ENCODE results near the gene PRR5L.

PRR5L gene

DNA sequence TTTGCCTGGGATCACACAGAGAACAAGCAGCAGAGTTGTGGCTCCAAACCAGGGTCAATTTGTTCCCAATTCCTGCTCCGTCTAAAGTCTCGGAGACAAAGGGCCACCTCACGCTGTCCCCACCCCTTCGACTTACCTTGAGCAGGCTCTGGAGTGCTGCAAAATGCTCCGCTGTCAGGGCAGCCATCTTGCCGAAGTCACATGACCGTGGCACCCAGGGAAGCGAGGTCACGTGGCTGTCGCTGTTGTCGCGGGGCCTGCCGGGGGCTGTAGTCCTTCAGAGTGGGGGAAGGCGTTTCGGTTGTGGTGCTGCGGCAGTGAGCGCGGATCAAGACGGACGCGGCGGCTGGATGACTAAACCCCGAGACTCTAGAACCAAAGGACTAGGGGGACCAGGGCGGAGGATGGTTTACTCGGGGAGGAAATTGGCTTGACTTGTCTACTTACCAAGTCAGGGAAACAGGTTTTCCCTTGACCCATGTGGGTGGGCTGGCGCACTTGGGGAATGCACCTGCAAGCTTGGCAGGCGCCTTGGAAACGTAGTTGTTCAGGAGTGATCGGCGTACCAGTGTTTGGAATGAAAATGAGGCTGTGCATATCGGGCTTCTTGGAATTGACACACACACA is 6.7 kb upstream of the PRR5L start, which contains the start of gene COMMD9:
Gene COMMD9 (minus strand): TSS at position 199 of the 627 bp plus-strand sequence. CDS start 12 bp downstream, at position 187.
- Histone ChIP-seq H3K79me2 (ENCODE audit: insufficient read depth, low read depth) (0 out of 2 replicates have a peak, but pooled peaks cover 8% of the 10 kb centered on the region), H3K27me3 (ENCODE audit: insufficient read depth, low read depth) (no peaks in the 10 kb centered on the region), H2AFZ (ENCODE audit: low read depth) (peak within 1 kb of the TSS; percentile 95), H3K36me3 (ENCODE audit: insufficient read depth) (no peaks in the 10 kb centered on the region), H3K9ac (peak within 1 kb of the TSS; percentile 67; the same call in 1 of the 2 replicates), H3K27ac (peak within 1 kb of the TSS; percentile 37; the same call in 1 of the 2 replicates), H3K4me2 (peak within 1 kb of the TSS; percentile 56), H3K4me3 (IDR thresholded peaks at IDR 0.05; ENCODE audit: insufficient read depth, low read depth, low read length) (no peak within 1 kb of the TSS), H3K4me1 (ENCODE audit: low read depth, poor library complexity, severe bottlenecking) (peaks cover 8% of the 10 kb centered on the region), H4K20me1 (ENCODE audit: insufficient read depth) (no peaks in the 10 kb centered on the region)
- TF ChIP-seq, protein P1, sequence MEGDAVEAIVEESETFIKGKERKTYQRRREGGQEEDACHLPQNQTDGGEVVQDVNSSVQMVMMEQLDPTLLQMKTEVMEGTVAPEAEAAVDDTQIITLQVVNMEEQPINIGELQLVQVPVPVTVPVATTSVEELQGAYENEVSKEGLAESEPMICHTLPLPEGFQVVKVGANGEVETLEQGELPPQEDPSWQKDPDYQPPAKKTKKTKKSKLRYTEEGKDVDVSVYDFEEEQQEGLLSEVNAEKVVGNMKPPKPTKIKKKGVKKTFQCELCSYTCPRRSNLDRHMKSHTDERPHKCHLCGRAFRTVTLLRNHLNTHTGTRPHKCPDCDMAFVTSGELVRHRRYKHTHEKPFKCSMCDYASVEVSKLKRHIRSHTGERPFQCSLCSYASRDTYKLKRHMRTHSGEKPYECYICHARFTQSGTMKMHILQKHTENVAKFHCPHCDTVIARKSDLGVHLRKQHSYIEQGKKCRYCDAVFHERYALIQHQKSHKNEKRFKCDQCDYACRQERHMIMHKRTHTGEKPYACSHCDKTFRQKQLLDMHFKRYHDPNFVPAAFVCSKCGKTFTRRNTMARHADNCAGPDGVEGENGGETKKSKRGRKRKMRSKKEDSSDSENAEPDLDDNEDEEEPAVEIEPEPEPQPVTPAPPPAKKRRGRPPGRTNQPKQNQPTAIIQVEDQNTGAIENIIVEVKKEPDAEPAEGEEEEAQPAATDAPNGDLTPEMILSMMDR (conservative IDR thresholded peaks at IDR 0.05; ENCODE audit: low read depth, low read length) = no peak

- H2AFZ ChIP-seq (ENCODE audit: low read depth) = no peak overlapping the region
- H4K20me1 ChIP-seq (ENCODE audit: insufficient read depth) = no peaks in the 10 kb centered on the region
- H3K4me3 ChIP-seq (IDR thresholded peaks at IDR 0.05; ENCODE audit: insufficient read depth, low read depth, low read length) = no peak overlapping the region
- no peak overlapping the region for H3K4me2 ChIP-seq
- H3K27ac ChIP-seq = no peak overlapping the region
- H3K79me2 ChIP-seq (ENCODE audit: insufficient read depth, low read depth) = 0 out of 2 replicates have a peak, but pooled peaks cover 8% of the 10 kb centered on the region
- H3K27me3 ChIP-seq (ENCODE audit: insufficient read depth, low read depth) = no peaks in the 10 kb centered on the region
- H3K9ac ChIP-seq = no peak overlapping the region
- TF ChIP-seq, protein P1 (conservative IDR thresholded peaks at IDR 0.05; ENCODE audit: low read depth, low read length) = peak; percentile 88
- peaks cover 8% of the 10 kb centered on the region for H3K4me1 ChIP-seq (ENCODE audit: low read depth, poor library complexity, severe bottlenecking)
- H3K36me3 ChIP-seq (ENCODE audit: insufficient read depth) = no peaks in the 10 kb centered on the region
Measured at GRCh38 chr11:36292311-36292722, 3.8 kb upstream of the PRR5L start.

GRCh38 chr11:36296884-36297543 is 926 bp downstream of the PRR5L start:
- H3K4me2 ChIP-seq = no peak overlapping the region
- H2AFZ ChIP-seq (ENCODE audit: low read depth) = no peak overlapping the region

DNA sequence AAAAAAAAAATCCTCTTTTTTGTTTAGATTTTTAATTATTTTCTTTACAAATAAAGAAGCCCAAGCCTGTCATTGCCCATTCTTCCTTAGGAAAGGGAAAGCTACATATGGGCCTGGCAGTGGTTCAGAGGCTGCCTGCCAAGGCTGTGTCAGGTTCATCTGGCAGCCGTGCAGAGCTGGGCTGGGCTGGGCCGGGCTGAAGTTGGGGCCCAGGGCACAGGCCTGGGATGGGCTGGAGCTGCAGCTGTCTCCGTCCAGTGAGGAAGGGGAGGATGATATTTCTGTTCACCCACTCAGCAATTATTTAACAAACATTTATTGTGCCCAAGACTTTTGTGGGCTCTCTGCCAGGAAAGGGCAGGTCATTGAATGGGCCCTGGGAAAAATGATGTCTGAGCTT is 4.6 kb downstream of the PRR5L start:
- H3K27ac ChIP-seq = no peak overlapping the region
- H3K27me3 ChIP-seq (ENCODE audit: insufficient read depth, low read depth) = no peaks in the 10 kb centered on the region
- H4K20me1 ChIP-seq (ENCODE audit: insufficient read depth) = no peaks in the 10 kb centered on the region
- TF ChIP-seq, protein P1 (conservative IDR thresholded peaks at IDR 0.05; ENCODE audit: low read depth, low read length) = no peak
- H3K4me3 ChIP-seq (IDR thresholded peaks at IDR 0.05; ENCODE audit: insufficient read depth, low read depth, low read length) = no peak overlapping the region
- no peaks in the 10 kb centered on the region for H3K79me2 ChIP-seq (ENCODE audit: insufficient read depth, low read depth)
- H3K9ac ChIP-seq = no peak overlapping the region
- H3K4me2 ChIP-seq = no peak overlapping the region
- H3K36me3 ChIP-seq (ENCODE audit: insufficient read depth) = no peaks in the 10 kb centered on the region
- no peak overlapping the region for H2AFZ ChIP-seq (ENCODE audit: low read depth)
- no peaks in the 10 kb centered on the region for H3K4me1 ChIP-seq (ENCODE audit: low read depth, poor library complexity, severe bottlenecking)

More at GRCh38 chr11:36296884-36297543, 926 bp downstream of the PRR5L start:
- Histone ChIP-seq H3K4me1 (ENCODE audit: low read depth, poor library complexity, severe bottlenecking) (no peaks in the 10 kb centered on the region), H3K27ac (no peak overlapping the region), H3K9ac (no peak overlapping the region), H3K27me3 (ENCODE audit: insufficient read depth, low read depth) (no peaks in the 10 kb centered on the region), H3K36me3 (ENCODE audit: insufficient read depth) (no peaks in the 10 kb centered on the region), H4K20me1 (ENCODE audit: insufficient read depth) (no peaks in the 10 kb centered on the region), H3K4me3 (IDR thresholded peaks at IDR 0.05; ENCODE audit: insufficient read depth, low read depth, low read length) (no peak overlapping the region), H3K79me2 (ENCODE audit: insufficient read depth, low read depth) (no peaks in the 10 kb centered on the region)
- TF ChIP-seq, protein P1 (conservative IDR thresholded peaks at IDR 0.05; ENCODE audit: low read depth, low read length) = no peak

Measured in KMS-11 (cell line).